Body of pancreas (tissue), 4 donors: ENCODE data around the gene NOC2L. TPM values are rescaled to one million over a fixed set of nuclear protein-coding genes. Genes with fewer than 3 reads are reported as not detected.

Experiments used
- ATAC-seq: fragments of 150-250 bp; one replicate; pipeline ENCODE4 v1.9.1; 2016
- DNase-seq, 4 donors: peaks; one replicate each; pipeline ENCODE4 v3.0.0-alpha.2; 2019
- H3K27ac ChIP-seq, 4 donors: fragments of 200-600 bp; sonication (generic); 1 replicate in 3 of 4; 2 replicates in 1 of 4; pipeline versions ENCODE4 v1.5.1 to v1.6.1; 2016 to 2019; ENCODE audit warnings: mild to moderate bottlenecking in 1 of 4, mixed read lengths in 1 of 4, moderate library complexity in 1 of 4
- H3K27me3 ChIP-seq, 2 donors: fragments of 200-600 bp; sonication (generic); one replicate each; pipeline ENCODE4 v1.6.0; 2016; ENCODE audit warnings: mild to moderate bottlenecking in 1 of 2
- H3K36me3 ChIP-seq, 2 donors: fragments of 200-600 bp; sonication (generic); replicated peaks in 1 of 2; 2 replicates each; pipeline ENCODE4 v1.5.1; 2016; ENCODE audit warnings: low read depth in 2 of 2; ENCODE audit not compliant: insufficient read depth in 1 of 2
- H3K4me1 ChIP-seq: fragments of 200-600 bp; sonication (generic); one replicate; pipeline ENCODE4 v1.6.0; 2016
- H3K4me3 ChIP-seq, 2 donors: fragments of 200-600 bp; sonication (generic); 1 replicate in 1 of 2; 2 replicates in 1 of 2; pipeline ENCODE4 v1.5.1; 2016 to 2019
- H3K9me3 ChIP-seq, 3 donors: fragments of 200-600 bp; sonication (generic); 1 replicate in 2 of 3; 2 replicates in 1 of 3; pipeline ENCODE4 v1.5.1; 2016
- CTCF ChIP-seq, 7 experiments: fragments of 450-650 bp in 4 of 7; fragments of 200-600 bp in 3 of 7; sonication (generic) in 3 of 7; IDR thresholded peaks; one replicate each; pipeline ENCODE4 v1.5.1; 2016 to 2019; ENCODE audit warnings: antibody characterized with exemption in 7 of 7
- POLR2A ChIP-seq, 3 donors: fragments of 450-650 bp; IDR thresholded peaks; one replicate each; pipeline ENCODE4 v1.6.1; 2016; ENCODE audit warnings: antibody characterized with exemption in 3 of 3, mild to moderate bottlenecking in 2 of 3
- WGBS, 2 donors: methylation state at CpG; one replicate each; pipeline ENCODE4 v1.1.5; 2017; 5-methylcytosine and 5-hydroxymethylcytosine counted together
- intact Hi-C: fragments of 100-400 bp; cut with DNase I; formaldehyde crosslinking; loops from one replicate; pipeline ENCODE4 v1.15.1; 2023
- total RNA-seq, 2 donors: library from RNA; depleted of rRNA; stranded (reverse); fragments of >200 nt; gene quantifications; one replicate each; pipeline ENCODE4 v1.1.0, GENCODE V29; 2016

NOC2L gene
- total RNA-seq, 2 donors from 2014 or later: 30.6 to 32.3 TPM

GRCh38 chr1:999725-1000356 is 40.8 kb upstream of the NOC2L start, which contains the start of gene HES4:
HES4 (minus strand) TSS chr1:1000097; CDS start chr1:999973, 124 bp downstream.
- ATAC-seq: peak; percentile 81
- intact Hi-C loops: no loop called here
- H3K9me3 ChIP-seq: no peaks in the 10 kb centered on the region
- peak; percentile 83 to 91 (median 89) for DNase-seq
- H3K36me3 ChIP-seq: no peaks in the 10 kb centered on the region
- peaks cover 3 to 24% of the 10 kb centered on the region in 2 donors for H3K27me3 ChIP-seq
- peak within 1 kb of the TSS; percentile 3 to 5 for H3K4me3 ChIP-seq
- TF ChIP-seq CTCF (IDR thresholded peaks at IDR 0.05): no peak
- TF ChIP-seq POLR2A (IDR thresholded peaks at IDR 0.05): peak; percentile 63 to 83 (median 65)
- whole genome bisulfite sequencing, 2 donors: 0% methylated on average over 69 of the region's 95 CpGs; no CpG with 5 or more reads in 1 of the 2 donors
- peak within 1 kb of the TSS; percentile 93 to 96 (median 94) for H3K27ac ChIP-seq
- H3K4me1 ChIP-seq: peaks cover 48% of the 10 kb centered on the region

DNA sequence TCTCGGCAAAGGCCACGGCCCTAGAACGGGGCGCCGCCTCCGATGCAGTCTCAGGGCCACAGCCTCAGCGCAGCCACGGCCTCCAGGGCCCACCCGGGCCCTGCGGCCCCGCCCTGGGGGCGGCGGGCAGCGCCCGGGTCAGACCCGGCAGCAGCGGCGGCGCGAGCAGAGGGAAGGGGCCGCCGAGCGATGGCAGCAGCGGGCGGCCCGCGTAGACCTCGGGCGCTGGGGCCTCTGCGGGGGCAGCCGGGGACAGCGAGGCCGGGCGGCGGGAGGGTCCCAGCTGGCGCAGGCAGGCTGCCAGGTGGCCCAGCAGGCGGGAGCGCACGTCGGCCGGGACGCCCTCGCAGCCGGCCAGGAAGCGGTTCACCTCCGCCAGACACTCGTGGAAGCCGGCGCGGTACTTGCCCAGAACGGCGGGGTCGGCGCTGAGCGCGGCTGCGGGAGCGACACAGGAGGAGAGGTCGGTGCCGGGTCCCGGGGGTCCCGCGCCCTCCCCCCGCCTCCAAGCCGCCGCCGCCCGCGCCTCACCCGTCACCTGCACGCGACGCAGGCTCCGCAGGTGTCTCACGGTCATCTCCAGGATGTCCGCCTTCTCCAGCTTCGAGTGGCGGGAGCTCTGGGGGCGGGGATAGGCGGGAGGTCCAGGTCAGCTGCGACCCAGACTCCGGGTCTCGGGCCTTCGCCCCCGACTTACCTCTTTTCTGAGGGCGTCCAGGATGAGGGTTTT is 40.1 kb upstream of the NOC2L start:
- DNase-seq: peak in 1 of 4 donors; percentile 29
- ATAC-seq: no peak
- Histone ChIP-seq H3K9me3 (no peaks in the 10 kb centered on the region), H3K27me3 (peaks cover 3 to 24% of the 10 kb centered on the region in 2 donors), H3K4me3 (no peak overlapping the region), H3K4me1 (peaks cover 41% of the 10 kb centered on the region), H3K36me3 (no peaks in the 10 kb centered on the region), H3K27ac (peak overlapping the region; percentile 93 to 96 (median 94))
- TF ChIP-seq POLR2A (IDR thresholded peaks at IDR 0.05) (no peak), CTCF (IDR thresholded peaks at IDR 0.05) (no peak)
- 1 to 2% methylated on average over 9 to 46 of the region's 86 CpGs for WGBS, 2 donors
- intact Hi-C loops: no loop called here

GRCh38 chr1:998745-998994 is 39.6 kb upstream of the NOC2L start:
- Histone ChIP-seq H3K4me1 (peaks cover 40% of the 10 kb centered on the region), H3K27me3 (peaks cover 3 to 24% of the 10 kb centered on the region in 2 donors), H3K4me3 (no peak overlapping the region), H3K36me3 (no peaks in the 10 kb centered on the region), H3K9me3 (no peaks in the 10 kb centered on the region), H3K27ac (peak overlapping the region in 3 of 4 donors; percentile 93 to 96 (median 94))
- 1% methylated on average over 12 to 23 of the region's 27 CpGs for WGBS, 2 donors
- DNase-seq (peak in 1 of 4 donors; percentile 27), ATAC-seq (no peak)
- intact Hi-C loops: no loop called here
- no peak for TF ChIP-seq POLR2A (IDR thresholded peaks at IDR 0.05)
- TF ChIP-seq CTCF (IDR thresholded peaks at IDR 0.05): no peak

DNA sequence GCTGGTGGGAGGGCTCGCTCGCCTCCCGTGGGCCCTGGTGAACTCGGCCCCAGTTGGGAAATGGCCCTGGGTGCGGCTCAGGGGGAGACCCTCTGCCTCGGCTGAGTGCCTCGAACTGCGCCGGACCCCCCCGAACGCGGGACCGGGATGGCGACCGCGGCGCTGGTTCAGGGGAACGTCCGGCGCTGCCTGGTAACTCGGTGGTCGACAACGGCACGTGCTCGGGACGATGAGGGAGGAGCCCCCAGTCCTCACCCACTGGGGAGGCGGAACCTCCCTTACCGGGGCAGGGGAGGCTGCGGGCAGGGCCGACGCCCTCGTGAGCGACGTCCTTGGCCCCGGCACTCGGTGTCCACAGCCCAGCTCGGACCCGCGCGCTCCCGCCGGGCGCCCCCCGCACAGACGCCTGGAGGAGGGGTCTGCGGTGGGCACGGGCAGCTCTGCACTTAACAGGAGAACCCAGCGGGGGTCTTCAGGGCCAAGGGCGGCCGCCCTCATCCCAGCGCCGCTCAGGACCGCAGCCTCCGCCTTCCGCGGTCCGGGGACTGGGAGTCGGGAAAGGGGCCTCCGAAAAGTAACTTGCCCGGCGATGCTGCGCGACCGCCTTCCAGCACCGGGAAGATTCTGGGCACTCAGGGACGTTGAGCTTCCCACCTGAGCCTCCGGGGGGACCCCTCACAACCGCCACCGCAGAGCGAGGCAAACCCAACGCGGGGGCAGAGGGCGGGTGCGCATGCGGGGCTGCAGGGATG is 39.1 kb upstream of the NOC2L start:
- no peak for ATAC-seq
- Histone ChIP-seq H3K4me1 (peaks cover 40% of the 10 kb centered on the region), H3K27ac (peak overlapping the region in 2 of 4 donors; percentile 93 to 94), H3K36me3 (no peaks in the 10 kb centered on the region), H3K27me3 (peaks cover 3 to 24% of the 10 kb centered on the region in 2 donors), H3K9me3 (no peaks in the 10 kb centered on the region), H3K4me3 (no peak overlapping the region)
- WGBS, 2 donors: 27 to 42% methylated on average over 5 to 24 of the region's 75 CpGs
- TF ChIP-seq CTCF (IDR thresholded peaks at IDR 0.05): no peak
- TF ChIP-seq POLR2A (IDR thresholded peaks at IDR 0.05): no peak
- DNase-seq: peak in 1 of 4 donors; percentile 13
- intact Hi-C loops: no loop called here
